NCI-H526 treated with DMSO at 0.1 percent for 48 hours (cell line): ENCODE measurements around the gene RHOB.
"Not testable (repeated sequence)": the region's sequence is repeated elsewhere in the genome, so short reads cannot be mapped to it uniquely, and the experiment has no call there.

Experiments used
- DNase-seq: peaks from one replicate; lab custom pipeline; 2025; lab: John Stamatoyannopoulos, UW

RHOB gene

GRCh38 chr2:20454036-20454981, 7.4 kb downstream of the RHOB start:
- no peak for DNase-seq

- no peak for DNase-seq
Measured at GRCh38 chr2:20455076-20455587, 8.3 kb downstream of the RHOB start.

GRCh38 chr2:20456116-20456571, 9.3 kb downstream of the RHOB start:
- no peak for DNase-seq

- no peak for DNase-seq
Measured at GRCh38 chr2:20456636-20457426, 10.0 kb downstream of the RHOB start.

GRCh38 chr2:20457661-20458630, 11.1 kb downstream of the RHOB start:
- DNase-seq, result no peak

GRCh38 chr2:20458737-20459484, 12.0 kb downstream of the RHOB start:
- not testable (repeated sequence) for DNase-seq

- DNase-seq, result no peak
Measured at GRCh38 chr2:20465716-20466394, 19.0 kb downstream of the RHOB start.

GRCh38 chr2:20467789-20468548, 21.1 kb downstream of the RHOB start:
- DNase-seq, result no peak

GRCh38 chr2:20468549-20469500, 22.0 kb downstream of the RHOB start:
- no peak for DNase-seq

GRCh38 chr2:20469595-20469994, 22.7 kb downstream of the RHOB start:
- no peak for DNase-seq

- no peak for DNase-seq
Measured at GRCh38 chr2:20470211-20470610, 23.3 kb downstream of the RHOB start.

- no peak for DNase-seq
Measured at GRCh38 chr2:20471148-20471547, 24.3 kb downstream of the RHOB start.

GRCh38 chr2:20471902-20472559, 25.2 kb downstream of the RHOB start:
- no peak for DNase-seq

GRCh38 chr2:20472569-20472968, 25.7 kb downstream of the RHOB start:
- DNase-seq, result no peak

GRCh38 chr2:20473128-20473527, 26.3 kb downstream of the RHOB start:
- no peak for DNase-seq

- no peak for DNase-seq
Measured at GRCh38 chr2:20474757-20475566, 28.1 kb downstream of the RHOB start.

- no peak for DNase-seq
Measured at GRCh38 chr2:20475567-20475952, 28.7 kb downstream of the RHOB start.
